ENCODE data around the gene PDE1C.

The PDE1C gene

GRCh38 chr7:32092346-32092745, 22.1 kb upstream of the PDE1C start:
- Histone ChIP-seq H3K14ac (ENCODE audit: low read length) (no peak overlapping the region), H3K18ac (ENCODE audit: low read length) (no peak overlapping the region), H3K9ac (ENCODE audit: low read length) (no peak overlapping the region), H2AFZ (ENCODE audit: insufficient read depth, low read length, poor library complexity) (no peak overlapping the region), H4K8ac (ENCODE audit: low read depth, low read length) (no peak overlapping the region), H3K4me3 (ENCODE audit: low read depth, low read length) (no peak overlapping the region), H3K4me1 (ENCODE audit: control insufficient read depth in 1 of 2, insufficient read depth in 2 of 2, low read length in 2 of 2) (no peaks in the 10 kb centered on the region), H3K36me3 (ENCODE audit: control insufficient read depth in 1 of 2, insufficient read depth in 2 of 2, low read length in 2 of 2) (no peaks in the 10 kb centered on the region), H4K12ac (ENCODE audit: low read depth, low read length) (no peak overlapping the region), H2BK12ac (ENCODE audit: low read length) (no peak overlapping the region), H2BK120ac (ENCODE audit: insufficient read depth, low read length, poor library complexity) (no peak overlapping the region), H3K79me2 (ENCODE audit: control insufficient read depth, insufficient read depth, low read length, poor library complexity) (no peaks in the 10 kb centered on the region), H3K27ac (ENCODE audit: low read depth, low read length) (no peak overlapping the region), H2BK5ac (ENCODE audit: low read depth, low read length, poor library complexity) (no peak overlapping the region), H3K9me3 (ENCODE audit: insufficient read depth, low read depth, low read length) (no peaks in the 10 kb centered on the region), H4K91ac (ENCODE audit: low read depth, low read length) (no peak overlapping the region), H3K4ac (ENCODE audit: low read depth, low read length) (no peak overlapping the region), H3K4me2 (ENCODE audit: low read length) (no peak overlapping the region), H2AK5ac (ENCODE audit: low read length) (no peak overlapping the region), H3K27me3 (ENCODE audit: insufficient read depth, low read length) (no peaks in the 10 kb centered on the region), H3K79me1 (ENCODE audit: low read length) (no peaks in the 10 kb centered on the region), H3K23ac (ENCODE audit: low read length) (no peak overlapping the region)
- no peak for DNase-seq
- WGBS (ENCODE audit: extremely low coverage, insufficient coverage, insufficient read length), result no CpG with 5 or more reads among the region's 1 CpG

DNA sequence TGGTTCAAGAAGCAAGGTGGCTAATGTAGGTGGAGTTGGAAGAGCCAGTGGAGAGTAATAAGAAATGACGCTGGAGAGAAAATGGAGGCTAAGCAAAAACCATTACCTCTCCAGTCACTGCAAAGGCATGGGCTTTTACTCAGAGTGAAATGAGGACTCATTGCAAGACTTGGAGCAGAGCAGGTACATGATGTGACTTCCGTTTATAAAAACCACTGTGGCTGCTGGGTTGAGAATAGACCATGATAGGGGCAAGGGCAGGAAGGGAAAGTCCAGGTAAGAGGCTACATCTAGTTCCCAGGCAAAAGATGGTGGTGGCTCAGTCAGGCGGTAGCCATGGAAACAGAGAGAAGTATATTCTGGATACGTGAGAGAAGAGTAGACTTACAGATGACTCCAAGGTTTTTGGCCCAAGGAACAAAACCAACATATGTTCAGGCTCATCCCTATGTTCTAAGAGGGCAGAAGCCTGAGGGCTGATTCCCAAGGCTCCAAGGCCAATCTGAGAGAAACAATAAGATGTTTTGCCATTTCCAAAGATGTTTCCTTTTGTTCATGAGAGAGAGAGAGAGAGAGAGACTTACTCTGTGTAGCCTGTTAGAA, 21.5 kb upstream of the PDE1C start:
- Histone ChIP-seq H3K14ac (ENCODE audit: low read length) (no peak overlapping the region), H3K9me3 (ENCODE audit: insufficient read depth, low read depth, low read length) (no peaks in the 10 kb centered on the region), H2BK5ac (ENCODE audit: low read depth, low read length, poor library complexity) (no peak overlapping the region), H2AFZ (ENCODE audit: insufficient read depth, low read length, poor library complexity) (no peak overlapping the region), H3K36me3 (ENCODE audit: control insufficient read depth in 1 of 2, insufficient read depth in 2 of 2, low read length in 2 of 2) (no peaks in the 10 kb centered on the region), H3K79me2 (ENCODE audit: control insufficient read depth, insufficient read depth, low read length, poor library complexity) (no peaks in the 10 kb centered on the region), H3K18ac (ENCODE audit: low read length) (no peak overlapping the region), H3K4ac (ENCODE audit: low read depth, low read length) (no peak overlapping the region), H4K91ac (ENCODE audit: low read depth, low read length) (no peak overlapping the region), H2BK12ac (ENCODE audit: low read length) (no peak overlapping the region), H2BK120ac (ENCODE audit: insufficient read depth, low read length, poor library complexity) (no peak overlapping the region), H3K4me1 (ENCODE audit: control insufficient read depth in 1 of 2, insufficient read depth in 2 of 2, low read length in 2 of 2) (no peaks in the 10 kb centered on the region), H3K9ac (ENCODE audit: low read length) (no peak overlapping the region), H3K4me3 (ENCODE audit: low read depth, low read length) (no peak overlapping the region), H3K79me1 (ENCODE audit: low read length) (no peaks in the 10 kb centered on the region), H3K23ac (ENCODE audit: low read length) (no peak overlapping the region), H3K4me2 (ENCODE audit: low read length) (no peak overlapping the region), H4K12ac (ENCODE audit: low read depth, low read length) (no peak overlapping the region), H2AK5ac (ENCODE audit: low read length) (no peak overlapping the region), H4K8ac (ENCODE audit: low read depth, low read length) (no peak overlapping the region), H3K27me3 (ENCODE audit: insufficient read depth, low read length) (no peaks in the 10 kb centered on the region), H3K27ac (ENCODE audit: low read depth, low read length) (no peak overlapping the region)
- WGBS (ENCODE audit: extremely low coverage, insufficient coverage, insufficient read length), result no CpG with 5 or more reads among the region's 4 CpGs
- DNase-seq, result no peak

- Histone ChIP-seq H4K8ac (ENCODE audit: low read depth, low read length) (no peak overlapping the region), H4K91ac (ENCODE audit: low read depth, low read length) (no peak overlapping the region), H2AFZ (ENCODE audit: insufficient read depth, low read length, poor library complexity) (no peak overlapping the region), H3K27me3 (ENCODE audit: insufficient read depth, low read length) (no peaks in the 10 kb centered on the region), H3K4me1 (ENCODE audit: control insufficient read depth in 1 of 2, insufficient read depth in 2 of 2, low read length in 2 of 2) (no peaks in the 10 kb centered on the region), H4K12ac (ENCODE audit: low read depth, low read length) (no peak overlapping the region), H3K14ac (ENCODE audit: low read length) (no peak overlapping the region), H3K27ac (ENCODE audit: low read depth, low read length) (no peak overlapping the region), H3K4me3 (ENCODE audit: low read depth, low read length) (no peak overlapping the region), H3K23ac (ENCODE audit: low read length) (no peak overlapping the region), H3K4me2 (ENCODE audit: low read length) (no peak overlapping the region), H2BK5ac (ENCODE audit: low read depth, low read length, poor library complexity) (no peak overlapping the region), H3K9me3 (ENCODE audit: insufficient read depth, low read depth, low read length) (no peaks in the 10 kb centered on the region), H3K79me2 (ENCODE audit: control insufficient read depth, insufficient read depth, low read length, poor library complexity) (no peaks in the 10 kb centered on the region), H3K18ac (ENCODE audit: low read length) (no peak overlapping the region), H2BK120ac (ENCODE audit: insufficient read depth, low read length, poor library complexity) (no peak overlapping the region), H3K36me3 (ENCODE audit: control insufficient read depth in 1 of 2, insufficient read depth in 2 of 2, low read length in 2 of 2) (no peaks in the 10 kb centered on the region), H3K9ac (ENCODE audit: low read length) (no peak overlapping the region), H3K79me1 (ENCODE audit: low read length) (no peaks in the 10 kb centered on the region), H3K4ac (ENCODE audit: low read depth, low read length) (no peak overlapping the region), H2BK12ac (ENCODE audit: low read length) (no peak overlapping the region), H2AK5ac (ENCODE audit: low read length) (no peak overlapping the region)
- no peak for DNase-seq
These were observed 19.5 kb upstream of the PDE1C start for GRCh38 chr7:32089678-32090077.

DNA sequence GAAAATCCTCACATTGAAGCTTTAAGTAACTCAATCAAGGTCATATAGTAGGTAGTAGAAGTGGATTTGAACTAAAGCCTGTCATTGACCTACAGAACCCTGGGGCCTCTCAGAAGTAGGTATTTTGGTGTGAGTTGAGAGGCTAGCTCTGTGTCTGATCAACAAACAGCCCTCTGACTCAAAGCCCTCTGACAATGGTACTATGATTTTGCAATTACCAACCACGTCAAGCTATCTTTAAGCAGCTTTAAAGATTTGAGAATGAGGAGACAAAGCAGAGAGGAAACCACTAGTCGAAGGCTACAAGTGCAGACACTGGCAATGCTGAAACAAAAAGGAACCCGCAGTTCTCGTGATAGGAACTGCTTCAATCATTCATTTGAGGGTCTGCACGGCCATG, 19.0 kb upstream of the PDE1C start:
- H3K27ac ChIP-seq (ENCODE audit: low read depth, low read length), result no peak overlapping the region
- no peak overlapping the region for H2BK5ac ChIP-seq (ENCODE audit: low read depth, low read length, poor library complexity)
- no peak for DNase-seq
- no peaks in the 10 kb centered on the region for H3K9me3 ChIP-seq (ENCODE audit: insufficient read depth, low read depth, low read length)
- no peak overlapping the region for H2BK12ac ChIP-seq (ENCODE audit: low read length)
- no CpG with 5 or more reads among the region's 5 CpGs for WGBS (ENCODE audit: extremely low coverage, insufficient coverage, insufficient read length)
- no peak overlapping the region for H3K18ac ChIP-seq (ENCODE audit: low read length)
- H4K12ac ChIP-seq (ENCODE audit: low read depth, low read length), result no peak overlapping the region
- H3K79me1 ChIP-seq (ENCODE audit: low read length), result no peaks in the 10 kb centered on the region
- H3K4me3 ChIP-seq (ENCODE audit: low read depth, low read length), result no peak overlapping the region
- no peak overlapping the region for H4K8ac ChIP-seq (ENCODE audit: low read depth, low read length)
- no peak overlapping the region for H2BK120ac ChIP-seq (ENCODE audit: insufficient read depth, low read length, poor library complexity)
- H3K23ac ChIP-seq (ENCODE audit: low read length), result no peak overlapping the region
- H3K9ac ChIP-seq (ENCODE audit: low read length), result no peak overlapping the region
- no peak overlapping the region for H3K4me2 ChIP-seq (ENCODE audit: low read length)
- H2AFZ ChIP-seq (ENCODE audit: insufficient read depth, low read length, poor library complexity), result no peak overlapping the region
- no peak overlapping the region for H4K91ac ChIP-seq (ENCODE audit: low read depth, low read length)
- no peak overlapping the region for H3K4ac ChIP-seq (ENCODE audit: low read depth, low read length)
- H2AK5ac ChIP-seq (ENCODE audit: low read length), result no peak overlapping the region
- no peaks in the 10 kb centered on the region for H3K4me1 ChIP-seq (ENCODE audit: control insufficient read depth in 1 of 2, insufficient read depth in 2 of 2, low read length in 2 of 2)
- H3K14ac ChIP-seq (ENCODE audit: low read length), result no peak overlapping the region
- H3K79me2 ChIP-seq (ENCODE audit: control insufficient read depth, insufficient read depth, low read length, poor library complexity), result no peaks in the 10 kb centered on the region
- H3K36me3 ChIP-seq (ENCODE audit: control insufficient read depth in 1 of 2, insufficient read depth in 2 of 2, low read length in 2 of 2), result no peaks in the 10 kb centered on the region
- no peaks in the 10 kb centered on the region for H3K27me3 ChIP-seq (ENCODE audit: insufficient read depth, low read length)
